ENCODE results near the gene MRPL23.

The MRPL23 gene

GRCh38 chr11:1998290-1998689 is 51.2 kb downstream of the MRPL23 start:
- no peak for DNase-seq

- no peak for DNase-seq
These were observed 51.7 kb downstream of the MRPL23 start for GRCh38 chr11:1998861-1999260.

- DNase-seq = no peak
These were observed 55.1 kb downstream of the MRPL23 start for GRCh38 chr11:2002042-2002776.

DNA sequence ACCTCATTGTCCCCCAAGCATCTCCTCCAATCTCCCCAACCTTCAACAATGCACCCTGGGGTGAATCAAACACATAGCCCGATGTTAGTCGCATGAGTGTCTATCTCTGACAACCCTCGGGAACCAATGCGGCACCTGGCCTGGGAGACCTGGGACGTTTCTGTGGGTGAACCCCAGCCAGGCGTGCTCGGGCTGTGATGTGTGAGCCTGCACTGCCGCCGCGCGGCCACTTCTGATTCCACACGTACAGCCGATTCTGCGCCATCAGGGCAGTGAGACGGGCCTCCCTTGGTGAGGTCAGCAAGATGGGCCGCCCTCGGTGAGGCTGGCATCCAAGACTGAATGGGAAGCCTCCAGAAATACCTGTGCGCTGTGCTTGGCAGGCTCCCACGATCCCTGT is 55.7 kb downstream of the MRPL23 start:
- no peak for DNase-seq

DNA sequence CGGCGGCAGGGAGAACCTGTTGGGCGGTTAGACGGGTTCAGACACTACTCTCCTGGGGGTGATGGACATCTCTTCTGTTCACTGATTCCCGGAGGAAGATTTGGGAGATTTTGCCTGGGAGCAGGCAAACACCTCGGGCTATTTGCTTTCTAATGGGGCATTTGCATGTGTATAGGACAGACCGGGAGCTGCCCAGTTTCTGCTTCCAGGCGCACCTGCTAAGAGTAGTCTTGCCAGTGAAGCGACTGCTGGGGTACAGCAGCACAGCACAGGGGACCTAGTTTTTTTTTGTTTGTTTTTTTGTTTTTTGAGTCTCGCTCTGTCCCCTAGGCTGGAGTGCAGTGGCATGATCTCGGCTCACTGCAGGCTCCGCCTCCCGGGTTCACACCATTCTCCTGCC is 57.3 kb downstream of the MRPL23 start:
- DNase-seq = no peak
